GM12878 (cell line): ENCODE data around the gene ASH1L. TPM values are rescaled to one million over a fixed set of nuclear protein-coding genes. Genes with fewer than 3 reads are reported as not detected.

Experiments
- ATAC-seq: fragments of 200-7000 bp; cut with Tn5 transposase; 3 replicates; pipeline ENCODE4 v1.9.1; 2020; ENCODE audit warnings: mild to moderate bottlenecking, moderate library complexity
- BruUV-seq: library from RNA; stranded (reverse); fragments of 400-500 nt; replicated peaks from 2 replicates; lab custom pipeline; 2021; lab: Mats Ljungman, UMichigan
- CTCF ChIA-PET: fragments of 300-600 bp; sonication (Branson Sonifier 250); formaldehyde crosslinking; extraction: SDS; loops from one replicate; lab custom pipeline; 2021; ENCODE audit warnings: inconsistent platforms; lab: Yijun Ruan, JAX
- POLR2A ChIA-PET: fragments of 350-600 bp; formaldehyde crosslinking; extraction: SDS; loops from one replicate; lab custom pipeline; 2021; ENCODE audit warnings: inconsistent platforms; lab: Charles Lee
- RAD21 ChIA-PET: fragments of 300-600 bp; sonication (Branson Sonifier 250); formaldehyde crosslinking; loops from one replicate; lab custom pipeline; 2023; ENCODE audit warnings: antibody characterized with exemption; ENCODE audit not compliant: unreplicated experiment; lab: Charles Lee
- SMC1A ChIA-PET: fragments of 300-600 bp; sonication (Branson Sonifier 250); formaldehyde crosslinking; loops from one replicate; lab custom pipeline; 2023; ENCODE audit not compliant: unreplicated experiment, uncharacterized antibody; lab: Charles Lee
- DNase-seq: peaks from one replicate; pipeline ENCODE4 v3.0.0-alpha.2; 2011; ENCODE audit warnings: low read depth, low spot score
- FAIRE-seq: peaks from 3 replicates; lab custom pipeline; 2011; peaks lifted over from hg19 to GRCh38; lab: Jason Lieb, UNC
- H2AFZ ChIP-seq: 2 replicates; pipeline ENCODE4 v1.6.0; 2011; ENCODE audit warnings: low read depth, low read length, control low read depth; ENCODE audit not compliant: control insufficient read depth
- H3K27ac ChIP-seq: 2 replicates; pipeline ENCODE4 v1.5.1; 2011; ENCODE audit warnings: control low read depth; ENCODE audit not compliant: control insufficient read depth, insufficient read depth
- H3K27me3 ChIP-seq, 2 experiments: replicated peaks in 1 of 2; 2 replicates each; pipeline versions ENCODE4 v1.6.0 to v1.6.1; 2011; ENCODE audit warnings: low read length in 1 of 2; ENCODE audit not compliant: control insufficient read depth in 2 of 2, insufficient read depth in 2 of 2
- H3K36me3 ChIP-seq, 2 experiments: 2 replicates each; pipeline ENCODE4 v1.5.1; 2011; ENCODE audit warnings: low read length in 1 of 2; ENCODE audit not compliant: control insufficient read depth in 2 of 2, insufficient read depth in 2 of 2
- H3K4me1 ChIP-seq: 2 replicates; pipeline ENCODE4 v1.6.1; 2011; ENCODE audit warnings: mild to moderate bottlenecking, low read length, moderate library complexity, mixed read lengths; ENCODE audit not compliant: control insufficient read depth, insufficient read depth
- H3K4me2 ChIP-seq: 2 replicates; pipeline ENCODE4 v1.6.0; 2011; ENCODE audit warnings: control low read depth; ENCODE audit not compliant: control insufficient read depth, insufficient read depth
- H3K4me3 ChIP-seq: fragments of 200-600 bp; sonication (generic); 2 replicates; pipeline ENCODE4 v1.5.1; 2016
- H3K79me2 ChIP-seq: 2 replicates; pipeline ENCODE4 v1.6.0; 2011; ENCODE audit warnings: low read length; ENCODE audit not compliant: control insufficient read depth, insufficient read depth
- H3K9ac ChIP-seq: 2 replicates; pipeline ENCODE4 v1.8.0; 2011; ENCODE audit warnings: low read length, control low read depth, mixed read lengths; ENCODE audit not compliant: control insufficient read depth, insufficient read depth
- H3K9me3 ChIP-seq: replicated peaks from 3 replicates; pipeline ENCODE4 v1.5.1; 2011; ENCODE audit warnings: mild to moderate bottlenecking, low read length; ENCODE audit not compliant: control insufficient read depth, insufficient read depth
- H4K20me1 ChIP-seq: 2 replicates; pipeline ENCODE4 v1.6.0; 2011; ENCODE audit not compliant: control insufficient read depth, insufficient read depth
- CBX3 ChIP-seq: fragments of 200-600 bp; sonication (generic); IDR thresholded peaks from 2 replicates; pipeline ENCODE4 v1.6.1; 2016; ENCODE audit warnings: low read depth, borderline replicate concordance
- CREM ChIP-seq: IDR thresholded peaks from 2 replicates; pipeline ENCODE4 v1.6.1; 2014; ENCODE audit warnings: antibody characterized with exemption, low read depth
- EZH2 ChIP-seq: IDR thresholded peaks from 2 replicates; pipeline ENCODE4 v1.6.1; 2012; ENCODE audit warnings: low read depth, mild to moderate bottlenecking, control low read depth, inconsistent platforms, low read length, borderline replicate concordance; ENCODE audit not compliant: control insufficient read depth
- ZSCAN29 ChIP-seq: fragments of 450-650 bp; IDR thresholded peaks from 2 replicates; pipeline ENCODE4 v1.6.1; 2017; ENCODE audit warnings: mild to moderate bottlenecking, moderate library complexity
- WGBS: methylation state at CpG from one replicate; pipeline ENCODE4 v1.1.6; 2016; ENCODE audit warnings: low lambda C conversion rate; ENCODE audit not compliant: insufficient replicate concordance, insufficient coverage; ENCODE audit errors: missing lambda C conversion rate; 5-methylcytosine and 5-hydroxymethylcytosine counted together
- in situ Hi-C: fragments of 300-500 bp; cut with MboI; formaldehyde crosslinking; loops from 9 replicates; pipeline ENCODE4 v1.14.3; 2018; ENCODE audit warnings: mixed read lengths
- intact Hi-C: fragments of 100-400 bp; cut with micrococcal nuclease; formaldehyde crosslinking; loops from one replicate; pipeline ENCODE4 v1.14.2; 2022; ENCODE audit not compliant: unreplicated experiment
- polyA plus RNA-seq, 11 experiments: library from polyadenylated mRNA; depleted of rRNA in 4 of 11; unstranded in 6 of 11; stranded (reverse) in 5 of 11; fragments of >200 nt; fragmentation: Nextera tagmentation in 4 of 11; fragmentation: Illumina TruSeq in 1 of 11; extraction: Ambion mirVana in 4 of 11; extraction: Trizol in 1 of 11; gene quantifications; 1 replicate in 1 of 11; 2 replicates in 10 of 11; pipeline versions ENCODE4 v1.2.1 to v1.2.3, GENCODE V29; 2011 to 2016; ENCODE audit warnings: inconsistent platforms in 2 of 11, missing spikeins in 2 of 11, low read depth in 1 of 11
- total RNA-seq, 4 experiments: library from RNA; depleted of rRNA in 3 of 4; stranded (reverse); fragments of >200 nt in 3 of 4; fragmentation: Illumina TruSeq in 1 of 4; extraction: Trizol in 1 of 4; gene quantifications; 2 replicates each; pipeline versions ENCODE4 v1.2.1 to v1.2.3, GENCODE V29; 2013 to 2021
- TF ChIP-seq, protein P1 (sequence below): fragments of 450-650 bp; IDR thresholded peaks from 2 replicates; pipeline ENCODE4 v1.6.1; 2018; ENCODE audit warnings: borderline replicate concordance, mild to moderate bottlenecking; ENCODE audit not compliant: partially characterized antibody
- TF ChIP-seq, protein P2 (sequence below): IDR thresholded peaks from 2 replicates; pipeline ENCODE4 v1.6.1; 2011; ENCODE audit warnings: borderline replicate concordance, low read depth, mild to moderate bottlenecking, moderate library complexity, low read length; ENCODE audit not compliant: insufficient read depth, poor library complexity, severe bottlenecking

ASH1L gene
- total and polyA plus RNA-seq, 10 of the 15 experiments (the other 5 are each of a cell fraction or from before 2014, with no cell fraction given): 1.7 to 23.9 (median 16.6) TPM

GRCh38 chr1:155392898-155393411, 169.6 kb downstream of the ASH1L start:
- ChIA-PET POLR2A (no interaction called here), CTCF (interaction anchor here (0.6 kb wide), 1 partner anchor 127 kb away, joined by 3 read pairs; no protein-coding TSS in a partner anchor), SMC1A (no interaction called here), RAD21 (no interaction called here)
- no peaks in the 10 kb centered on the region for H3K4me1 ChIP-seq
- no peak overlapping the region for H3K27ac ChIP-seq
- BruUV-seq: no TSS peak
- no peak overlapping the region for H3K4me3 ChIP-seq
- no peaks in the 10 kb centered on the region for H4K20me1 ChIP-seq
- peak; percentile 54 for FAIRE-seq
- intact Hi-C loops (no loop called here), in situ Hi-C loops (no loop called here)
- peaks cover 0 to 15% of the 10 kb centered on the region in 2 experiments; a peak in 3 of 4 replicates for H3K36me3 ChIP-seq
- DNase-seq: no peak
- 97% methylated on average over 5 of the region's 5 CpGs for WGBS
- no peak overlapping the region for H2AFZ ChIP-seq
- H3K9me3 ChIP-seq: no peaks in the 10 kb centered on the region
- no peaks in the 10 kb centered on the region for H3K27me3 ChIP-seq
- H3K9ac ChIP-seq: no peak overlapping the region
- no peaks in the 10 kb centered on the region for H3K79me2 ChIP-seq
- H3K4me2 ChIP-seq: no peak overlapping the region
- TF ChIP-seq CREM (no peak), CBX3 (no peak), EZH2 (no peak), ZSCAN29 (no peak)
- TF ChIP-seq, protein P1, sequence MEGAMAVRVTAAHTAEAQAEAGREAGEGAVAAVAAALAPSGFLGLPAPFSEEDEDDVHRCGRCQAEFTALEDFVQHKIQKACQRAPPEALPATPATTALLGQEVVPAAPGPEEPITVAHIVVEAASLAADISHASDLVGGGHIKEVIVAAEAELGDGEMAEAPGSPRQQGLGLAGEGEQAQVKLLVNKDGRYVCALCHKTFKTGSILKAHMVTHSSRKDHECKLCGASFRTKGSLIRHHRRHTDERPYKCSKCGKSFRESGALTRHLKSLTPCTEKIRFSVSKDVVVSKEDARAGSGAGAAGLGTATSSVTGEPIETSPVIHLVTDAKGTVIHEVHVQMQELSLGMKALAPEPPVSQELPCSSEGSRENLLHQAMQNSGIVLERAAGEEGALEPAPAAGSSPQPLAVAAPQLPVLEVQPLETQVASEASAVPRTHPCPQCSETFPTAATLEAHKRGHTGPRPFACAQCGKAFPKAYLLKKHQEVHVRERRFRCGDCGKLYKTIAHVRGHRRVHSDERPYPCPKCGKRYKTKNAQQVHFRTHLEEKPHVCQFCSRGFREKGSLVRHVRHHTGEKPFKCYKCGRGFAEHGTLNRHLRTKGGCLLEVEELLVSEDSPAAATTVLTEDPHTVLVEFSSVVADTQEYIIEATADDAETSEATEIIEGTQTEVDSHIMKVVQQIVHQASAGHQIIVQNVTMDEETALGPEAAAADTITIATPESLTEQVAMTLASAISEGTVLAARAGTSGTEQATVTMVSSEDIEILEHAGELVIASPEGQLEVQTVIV: no peak
- TF ChIP-seq, protein P2, sequence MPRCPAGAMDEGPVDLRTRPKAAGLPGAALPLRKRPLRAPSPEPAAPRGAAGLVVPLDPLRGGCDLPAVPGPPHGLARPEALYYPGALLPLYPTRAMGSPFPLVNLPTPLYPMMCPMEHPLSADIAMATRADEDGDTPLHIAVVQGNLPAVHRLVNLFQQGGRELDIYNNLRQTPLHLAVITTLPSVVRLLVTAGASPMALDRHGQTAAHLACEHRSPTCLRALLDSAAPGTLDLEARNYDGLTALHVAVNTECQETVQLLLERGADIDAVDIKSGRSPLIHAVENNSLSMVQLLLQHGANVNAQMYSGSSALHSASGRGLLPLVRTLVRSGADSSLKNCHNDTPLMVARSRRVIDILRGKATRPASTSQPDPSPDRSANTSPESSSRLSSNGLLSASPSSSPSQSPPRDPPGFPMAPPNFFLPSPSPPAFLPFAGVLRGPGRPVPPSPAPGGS: no peak
- ATAC-seq: no peak
